T-helper 22 cell (primary cell): ENCODE data around the gene OLR1.

Experiments used
- DNase-seq: peaks from one replicate; pipeline ENCODE4 v3.0.0-alpha.2; 2020; ENCODE audit warnings: low read depth

OLR1 gene

GRCh38 chr12:10153271-10154144, 18.4 kb downstream of the OLR1 start:
- peak; percentile 8 for DNase-seq

GRCh38 chr12:10151621-10152020, 20.3 kb downstream of the OLR1 start:
- DNase-seq, result no peak

GRCh38 chr12:10147714-10148403, 24.1 kb downstream of the OLR1 start:
- DNase-seq, result no peak

- DNase-seq, result no peak
These were observed 28.8 kb downstream of the OLR1 start for GRCh38 chr12:10142976-10143589.

GRCh38 chr12:10140001-10140400, 31.9 kb downstream of the OLR1 start:
- DNase-seq, result no peak

GRCh38 chr12:10136637-10137205, 35.2 kb downstream of the OLR1 start:
- no peak for DNase-seq

GRCh38 chr12:10135126-10135525, 36.8 kb downstream of the OLR1 start:
- no peak for DNase-seq

GRCh38 chr12:10132850-10133370, 39.0 kb downstream of the OLR1 start:
- DNase-seq, result no peak

- DNase-seq, result no peak
These were observed 40.7 kb downstream of the OLR1 start for GRCh38 chr12:10131111-10131690.

- no peak for DNase-seq
These were observed 41.9 kb downstream of the OLR1 start, which contains the start of gene CLEC7A for GRCh38 chr12:10130042-10130441. TSS of gene CLEC7A (minus strand) at chr12:10130199. CDS start at chr12:10130082, 117 bp downstream.

- DNase-seq, result no peak
These were observed 43.2 kb downstream of the OLR1 start for GRCh38 chr12:10128687-10129086.

GRCh38 chr12:10126413-10126812, 45.5 kb downstream of the OLR1 start:
- no peak for DNase-seq

GRCh38 chr12:10122689-10123088, 49.2 kb downstream of the OLR1 start:
- no peak for DNase-seq

- no peak for DNase-seq
These were observed 50.7 kb downstream of the OLR1 start for GRCh38 chr12:10121278-10121677.

GRCh38 chr12:10119066-10119465, 52.9 kb downstream of the OLR1 start:
- DNase-seq, result no peak

GRCh38 chr12:10115890-10116289, 56.0 kb downstream of the OLR1 start:
- no peak for DNase-seq

- no peak for DNase-seq
These were observed 56.6 kb downstream of the OLR1 start for GRCh38 chr12:10115311-10115710.

GRCh38 chr12:10113920-10114319, 58.0 kb downstream of the OLR1 start:
- no peak for DNase-seq

- DNase-seq, result no peak
These were observed 58.9 kb downstream of the OLR1 start for GRCh38 chr12:10113075-10113474.

- DNase-seq, result no peak
These were observed 60.5 kb downstream of the OLR1 start for GRCh38 chr12:10111451-10111850.

- no peak for DNase-seq
These were observed 61.6 kb downstream of the OLR1 start for GRCh38 chr12:10110256-10110844.
